ENCODE measurements around the gene KRTAP10-6.
"Not testable (repeated sequence)": the region's sequence is repeated elsewhere in the genome, so short reads cannot be mapped to it uniquely, and the experiment has no call there.

DNA sequence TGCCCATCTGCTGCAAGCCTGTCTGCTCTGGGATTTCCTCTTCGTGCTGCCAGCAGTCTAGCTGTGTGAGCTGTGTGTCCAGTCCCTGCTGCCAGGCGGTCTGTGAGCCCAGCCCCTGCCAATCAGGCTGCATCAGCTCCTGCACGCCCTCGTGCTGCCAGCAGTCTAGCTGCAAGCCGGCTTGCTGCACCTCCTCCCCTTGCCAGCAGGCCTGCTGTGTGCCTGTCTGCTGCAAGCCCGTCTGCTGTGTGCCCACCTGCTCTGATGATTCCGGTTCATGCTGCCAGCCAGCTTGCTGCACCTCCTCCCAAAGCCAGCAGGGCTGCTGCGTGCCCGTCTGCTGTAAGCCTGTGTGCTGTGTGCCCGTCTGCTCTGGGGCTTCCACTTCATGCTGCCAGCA lies 8.8 kb upstream of the KRTAP10-6 start:
- not testable (repeated sequence) for TF ChIP-seq CTCF (conservative IDR thresholded peaks at IDR 0.05; ENCODE audit: low read length); EZH2phosphoT487 (IDR thresholded peaks at IDR 0.05; ENCODE audit: borderline replicate concordance)

All from Loucy (cell line).